KG1 (cell line): Measurements from ENCODE around the gene CCDC177.

Experiments used
- DNase-seq: peaks from one replicate; lab custom pipeline; 2025; lab: John Stamatoyannopoulos, UW

Gene CCDC177

DNA sequence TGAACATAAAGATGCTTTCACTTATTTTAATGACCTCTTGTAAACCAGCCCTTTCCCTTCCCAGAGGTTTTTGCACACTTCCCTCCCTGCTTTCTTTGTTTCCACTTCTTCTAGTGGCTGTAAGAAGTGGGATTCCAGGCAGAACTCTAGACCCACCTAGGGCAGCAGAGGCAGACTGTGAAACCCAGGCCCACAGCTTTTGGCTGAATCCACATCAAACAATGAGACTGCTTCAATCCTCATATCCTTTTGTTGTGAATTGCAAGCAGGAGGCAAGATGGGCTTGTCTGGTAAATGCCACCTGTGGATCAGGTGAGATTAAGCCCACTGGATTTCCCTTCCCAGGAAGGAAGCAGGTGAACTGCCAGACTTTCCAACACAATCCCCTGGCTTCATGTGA is 12.8 kb downstream of the CCDC177 start:
- DNase-seq, result no peak

DNA sequence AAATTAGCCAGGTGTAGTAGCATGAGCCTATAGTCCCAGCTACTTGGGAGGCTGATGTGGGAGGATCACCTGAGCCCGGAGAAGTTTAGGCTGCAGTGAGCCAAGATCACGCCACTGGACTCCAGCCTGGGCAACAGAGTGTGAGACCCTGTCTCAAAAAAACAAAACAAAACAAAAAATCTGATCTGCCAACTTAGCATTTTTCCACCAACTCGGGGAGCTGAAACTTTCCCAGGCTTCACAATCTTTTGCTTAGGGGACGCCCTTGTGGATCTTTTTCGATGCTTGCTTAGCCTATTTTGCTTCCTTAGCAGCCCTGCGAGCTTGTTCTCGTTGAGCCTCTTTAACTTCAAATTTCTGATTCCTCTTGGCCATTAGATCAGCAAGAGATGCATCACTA is 13.8 kb downstream of the CCDC177 start:
- DNase-seq, result no peak

DNA sequence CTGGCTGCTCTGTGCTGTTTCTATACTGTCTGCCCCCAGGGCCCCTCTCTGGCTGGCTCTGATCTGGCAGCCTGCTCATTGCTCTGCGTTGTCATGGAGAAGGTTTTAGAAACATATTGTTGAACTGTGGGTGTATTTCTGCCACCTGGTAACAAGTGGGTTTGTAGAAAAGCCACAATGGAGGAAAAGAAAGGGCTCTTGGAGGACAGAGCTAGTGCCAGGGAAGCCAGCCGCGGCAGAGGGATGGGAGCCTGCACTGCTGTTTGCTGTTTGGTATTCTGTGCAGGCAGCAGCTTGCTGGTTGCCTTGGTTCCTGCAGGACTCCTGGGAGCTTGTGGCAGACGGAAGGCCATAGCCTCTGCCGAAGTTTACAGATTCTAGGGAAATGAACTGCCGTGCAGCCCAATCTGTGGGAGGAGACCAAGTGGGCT is 15.1 kb downstream of the CCDC177 start:
- no peak for DNase-seq

DNA sequence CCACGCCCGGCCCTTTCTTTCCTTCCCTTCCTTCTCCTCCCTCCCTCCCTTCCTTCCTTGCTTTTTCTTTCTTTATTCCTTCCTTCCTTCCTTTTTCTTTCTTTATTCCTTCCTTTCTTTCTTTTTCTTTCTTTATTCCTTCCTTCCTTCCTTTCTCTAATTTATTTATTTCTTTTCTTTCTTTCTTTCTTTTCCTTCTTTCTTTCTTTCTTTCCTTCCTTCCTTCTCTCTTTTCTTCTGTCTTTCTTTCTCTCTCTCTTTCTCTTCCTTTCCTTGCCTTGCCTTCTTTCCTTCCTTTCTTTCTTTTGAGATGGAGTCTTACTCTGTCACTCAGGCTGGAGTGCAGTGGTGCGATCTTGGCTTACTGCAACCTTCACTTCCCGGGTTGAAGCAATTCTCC is 15.9 kb downstream of the CCDC177 start:
- no peak for DNase-seq

GRCh38 chr14:69554500-69554899 is 20.2 kb downstream of the CCDC177 start:
- DNase-seq, result no peak

DNA sequence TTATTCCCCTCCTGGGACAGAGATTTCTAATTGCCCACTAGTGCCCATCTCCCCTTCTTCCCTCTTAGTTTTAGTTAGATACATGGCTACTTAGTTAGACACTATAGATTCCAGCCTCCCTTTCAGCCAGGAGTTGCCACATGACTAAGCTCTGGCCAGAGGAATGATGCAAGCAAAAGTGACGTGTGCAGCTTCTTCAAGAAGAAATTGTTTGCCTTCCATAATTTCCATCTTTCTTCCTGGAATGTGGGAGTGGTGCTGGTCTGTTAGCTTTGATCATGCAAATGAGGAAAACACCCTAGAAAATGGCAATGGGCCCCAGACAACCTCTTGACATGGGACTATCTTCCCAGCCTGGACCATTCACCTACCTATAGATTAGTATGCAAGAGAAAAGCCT is 21.4 kb downstream of the CCDC177 start:
- no peak for DNase-seq

- no peak for DNase-seq
Measured at GRCh38 chr14:69551511-69551910, 23.2 kb downstream of the CCDC177 start.

GRCh38 chr14:69548566-69548965 is 26.1 kb downstream of the CCDC177 start:
- DNase-seq, result no peak

- DNase-seq, result no peak
Measured at GRCh38 chr14:69547701-69548348, 26.8 kb downstream of the CCDC177 start.

GRCh38 chr14:69543341-69544115 is 31.1 kb downstream of the CCDC177 start:
- no peak for DNase-seq

DNA sequence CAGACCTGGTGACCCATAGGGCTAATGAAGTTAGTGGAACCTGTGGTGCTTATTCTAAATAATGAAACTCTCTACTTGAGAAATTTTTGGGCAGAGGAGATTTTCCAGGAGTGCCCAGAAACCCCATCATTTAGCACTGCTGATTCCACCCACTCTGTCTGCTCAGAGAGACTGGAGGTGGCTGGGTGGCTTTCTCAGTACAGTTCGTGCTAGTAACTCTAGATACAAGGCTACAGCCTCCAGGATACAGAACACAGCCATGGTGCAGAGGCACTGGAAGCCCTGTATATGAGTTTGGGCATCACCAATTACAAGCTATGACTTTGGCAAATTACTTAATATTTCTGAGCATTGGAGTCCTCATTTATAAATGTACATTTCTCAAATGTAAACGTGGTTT is 32.4 kb downstream of the CCDC177 start:
- DNase-seq, result no peak

GRCh38 chr14:69540654-69541335 is 33.9 kb downstream of the CCDC177 start:
- no peak for DNase-seq

GRCh38 chr14:69539631-69540410 is 34.9 kb downstream of the CCDC177 start:
- DNase-seq, result no peak

GRCh38 chr14:69538766-69539165 is 35.9 kb downstream of the CCDC177 start:
- no peak for DNase-seq

- no peak for DNase-seq
Measured at GRCh38 chr14:69537900-69538299, 36.8 kb downstream of the CCDC177 start.

GRCh38 chr14:69536971-69537370 is 37.7 kb downstream of the CCDC177 start:
- no peak for DNase-seq

- no peak for DNase-seq
Measured at GRCh38 chr14:69535230-69535848, 39.3 kb downstream of the CCDC177 start.

GRCh38 chr14:69532561-69533340 is 41.9 kb downstream of the CCDC177 start:
- DNase-seq, result no peak

DNA sequence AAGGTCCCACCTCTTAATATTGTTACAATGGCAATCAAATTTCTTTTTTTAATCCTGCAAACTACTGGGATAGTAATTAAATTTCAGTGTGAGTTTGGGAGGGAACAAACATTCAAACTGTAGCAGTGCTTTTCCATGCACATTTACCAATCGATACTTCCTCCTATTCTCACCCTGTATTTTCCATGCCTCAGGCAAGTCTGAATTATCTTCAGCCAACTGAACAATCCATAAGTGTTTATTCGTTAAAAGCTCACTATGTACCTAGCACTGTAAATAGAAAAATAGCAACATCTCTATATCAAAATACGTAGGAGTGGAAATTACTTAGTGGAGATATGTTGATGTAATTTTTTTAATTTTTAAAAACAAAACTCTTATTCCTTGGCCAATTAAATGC is 43.5 kb downstream of the CCDC177 start:
- no peak for DNase-seq

DNA sequence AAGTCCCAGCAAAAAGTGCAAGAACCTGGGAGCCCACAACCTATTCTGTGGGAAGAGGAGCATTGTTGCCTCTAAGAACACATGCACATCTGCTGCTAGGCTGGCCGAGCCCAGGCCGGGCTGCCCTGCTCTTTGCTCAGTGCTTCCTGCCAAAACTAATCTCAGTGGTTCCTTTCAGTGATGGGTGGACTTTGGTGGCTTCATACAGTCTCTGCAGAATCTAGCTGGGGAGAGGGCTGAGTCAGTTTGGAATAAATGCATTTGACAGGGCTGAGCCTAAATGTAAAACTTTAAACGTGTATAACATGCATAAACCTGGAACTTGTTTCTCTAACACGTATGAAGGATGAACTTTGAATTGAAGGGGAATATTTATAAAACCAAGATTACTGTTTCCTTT is 44.6 kb downstream of the CCDC177 start:
- no peak for DNase-seq

DNA sequence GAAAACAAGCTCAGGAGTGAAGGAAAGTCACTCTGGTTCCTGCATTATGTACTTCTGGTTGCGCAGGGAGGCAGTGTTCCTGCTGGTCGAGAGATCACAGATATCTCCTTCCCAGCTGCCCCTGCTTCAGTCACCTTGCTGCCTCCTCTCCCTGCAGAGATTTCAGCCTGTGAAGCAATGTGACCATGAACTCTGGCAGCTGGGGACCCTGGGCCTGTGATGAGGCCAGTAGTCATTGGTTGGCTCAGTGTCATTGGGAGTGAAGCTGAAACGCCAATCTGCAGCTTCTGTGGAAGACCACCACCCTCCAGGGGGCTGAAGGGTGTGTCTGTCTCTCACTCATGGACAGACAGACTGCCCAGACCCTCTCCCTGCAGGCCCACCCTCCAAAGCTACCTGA is 45.1 kb downstream of the CCDC177 start:
- DNase-seq, result no peak
